HCEC 1CT (cell line): ENCODE data around the gene SPATA45.

Source experiments
- DNase-seq: peaks from one replicate; pipeline ENCODE4 v3.0.0-alpha.2; 2017

Gene SPATA45

DNA sequence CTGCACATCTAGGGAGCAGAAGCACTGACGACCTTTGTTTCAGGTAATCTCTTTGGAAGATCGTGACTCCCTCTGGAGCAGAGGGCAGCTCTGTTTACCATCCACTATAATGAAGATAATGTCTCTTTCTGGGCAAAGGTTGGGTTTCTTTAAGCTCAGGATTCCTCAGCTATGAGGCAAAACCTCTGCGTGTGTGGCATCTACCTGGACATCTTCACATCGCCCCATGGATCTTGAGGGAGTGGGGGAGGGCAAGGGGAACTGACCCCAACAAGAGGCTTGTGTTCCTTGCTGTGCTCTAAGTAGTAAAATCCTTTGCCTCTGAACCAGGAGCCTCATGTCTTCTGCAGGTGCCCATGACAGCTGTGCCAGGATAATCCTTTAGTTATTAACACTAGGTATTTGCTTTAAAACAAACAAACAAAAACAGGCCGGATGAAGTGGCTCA lies 19.6 kb downstream of the SPATA45 start:
- no peak for DNase-seq

- no peak for DNase-seq
Observed at GRCh38 chr1:212827171-212827776, 20.2 kb downstream of the SPATA45 start.

DNA sequence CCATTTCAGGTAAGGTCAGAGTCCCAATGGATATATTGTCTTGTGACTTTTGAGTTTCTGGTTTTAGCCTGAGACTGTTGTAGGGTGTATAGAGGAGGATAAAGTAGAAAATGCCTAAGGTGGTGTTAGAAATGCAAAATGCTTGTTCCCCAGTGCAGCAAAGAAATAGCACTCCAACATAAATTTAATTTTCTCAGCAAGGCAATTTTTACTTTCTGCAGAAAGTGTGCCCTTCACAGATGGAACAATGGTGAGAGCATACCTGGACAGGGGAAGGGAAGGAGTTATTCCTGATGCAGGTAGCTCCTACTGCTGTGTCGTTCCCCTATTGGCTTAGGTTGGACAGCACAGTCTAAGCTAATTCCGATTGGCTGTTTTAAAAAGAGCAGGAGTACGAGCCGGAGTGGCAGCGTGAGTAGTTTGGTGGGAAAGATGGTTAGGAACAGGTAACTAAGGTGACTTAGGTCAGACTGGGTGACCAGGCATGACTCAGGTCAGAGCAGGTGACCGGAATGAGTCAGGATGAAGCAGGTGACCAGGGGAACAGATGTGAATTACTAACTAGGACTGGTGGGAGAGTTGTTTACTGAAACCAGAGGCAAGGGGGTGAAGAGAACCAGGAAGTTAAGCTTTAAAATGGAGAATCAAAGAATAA lies 21.5 kb downstream of the SPATA45 start:
- no peak for DNase-seq

DNA sequence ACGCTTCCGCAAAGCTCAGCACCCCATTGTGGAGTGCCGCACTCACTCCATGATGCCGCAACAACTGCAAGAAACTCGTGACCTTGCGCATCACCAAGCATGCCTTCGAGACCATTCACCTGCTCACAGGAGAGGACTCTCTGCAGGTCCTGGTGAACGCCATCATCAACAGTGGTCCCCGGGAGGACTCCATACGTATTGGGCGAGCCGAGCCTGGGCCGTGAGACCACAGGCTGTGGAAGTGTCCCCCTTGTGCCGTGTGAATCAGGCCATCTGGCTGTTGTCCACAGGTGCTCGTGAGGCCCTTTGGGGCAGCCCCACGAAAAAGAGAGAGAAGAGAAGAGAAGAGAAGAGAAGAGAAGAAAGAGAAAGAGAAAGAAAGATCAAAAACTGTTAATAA lies 23.2 kb downstream of the SPATA45 start:
- no peak for DNase-seq

DNA sequence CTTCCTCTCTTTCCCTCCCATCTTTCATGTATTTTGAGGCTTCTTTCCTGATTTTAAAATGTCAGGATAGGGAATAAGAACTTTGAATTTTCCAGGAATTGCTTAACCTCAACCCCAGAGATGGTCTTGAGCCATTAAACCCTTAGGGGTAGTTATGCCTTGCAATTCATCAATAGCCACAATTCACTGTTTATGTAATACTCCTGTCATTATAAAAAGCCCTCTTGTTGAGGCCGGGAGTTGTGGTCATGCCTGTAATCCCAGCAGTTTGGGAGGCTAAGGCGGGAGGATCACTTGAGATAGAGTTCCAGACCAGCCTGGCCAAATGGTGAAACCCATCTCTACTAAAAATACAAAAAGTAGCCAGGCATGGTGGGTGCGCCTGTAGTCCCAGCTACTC lies 24.5 kb downstream of the SPATA45 start:
- DNase-seq = no peak

DNA sequence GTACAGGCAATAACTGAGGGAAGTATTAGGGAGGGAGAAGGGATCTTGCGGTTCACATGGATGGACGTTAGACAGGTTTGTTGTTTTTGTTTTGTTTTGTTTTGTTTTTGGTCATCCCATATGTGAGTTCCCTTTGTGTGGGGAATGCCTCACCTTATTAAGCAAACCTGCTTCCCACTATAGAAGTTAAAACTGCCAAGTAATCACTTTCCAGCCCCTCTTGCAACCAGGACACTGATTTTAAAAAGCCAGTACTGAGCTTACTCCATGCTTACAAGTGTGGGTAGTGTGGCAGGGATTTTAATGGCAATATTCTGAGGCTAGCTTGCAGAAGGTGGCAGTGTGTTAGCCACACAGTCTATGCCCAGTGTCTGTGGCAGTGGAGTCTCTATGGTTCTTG lies 26.5 kb downstream of the SPATA45 start:
- DNase-seq = no peak

GRCh38 chr1:212819726-212820125 lies 27.7 kb downstream of the SPATA45 start:
- no peak for DNase-seq

DNA sequence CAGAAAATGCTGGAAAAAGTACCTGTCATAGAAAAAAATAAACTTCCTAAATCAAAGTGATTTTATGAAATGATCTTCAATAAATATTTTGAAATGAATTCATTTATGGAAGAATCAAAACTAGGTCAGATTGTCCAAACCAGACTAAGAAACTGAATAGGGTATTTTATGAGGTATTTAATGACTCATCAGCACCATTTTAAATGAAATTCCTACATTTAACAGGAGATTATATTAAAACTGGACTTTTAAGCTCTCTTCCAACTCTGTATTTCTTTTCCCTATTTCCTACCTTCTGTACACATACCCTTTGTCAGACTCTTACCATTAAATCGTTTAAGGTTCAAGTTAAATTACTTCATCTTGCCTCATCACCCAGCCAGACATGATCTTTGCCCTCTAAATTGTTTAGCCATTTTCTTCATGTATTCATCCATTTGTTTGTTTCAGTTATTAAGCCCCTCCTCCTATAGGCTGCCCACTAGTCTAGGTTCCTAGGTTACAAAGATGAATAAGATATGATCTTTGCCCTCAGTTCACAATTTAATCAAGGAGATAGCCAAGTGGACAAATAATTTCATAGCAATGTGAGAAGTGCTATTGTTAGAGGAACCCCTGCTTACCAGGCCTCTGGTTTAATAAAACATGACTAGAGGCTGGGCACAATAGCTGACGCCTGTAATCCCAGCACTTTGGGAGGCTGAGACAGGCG lies 30.7 kb downstream of the SPATA45 start:
- peak; percentile 15 for DNase-seq

GRCh38 chr1:212814537-212815334 lies 32.7 kb downstream of the SPATA45 start:
- DNase-seq = peak; percentile 7

GRCh38 chr1:212805767-212806166 lies 41.7 kb downstream of the SPATA45 start:
- no peak for DNase-seq

- peak; percentile 38 for DNase-seq
Observed at GRCh38 chr1:212797681-212798080, 49.8 kb downstream of the SPATA45 start.

- DNase-seq = no peak
Observed at GRCh38 chr1:212794561-212795014, 52.9 kb downstream of the SPATA45 start.

GRCh38 chr1:212792396-212792908 lies 55.0 kb downstream of the SPATA45 start:
- no peak for DNase-seq

GRCh38 chr1:212791676-212792395 lies 55.6 kb downstream of the SPATA45 start, which contains the start of the genes NSL1 and TATDN3:
TSS of gene NSL1 (minus strand) at chr1:212791777. CDS start at chr1:212791763, 14 bp downstream.
TSS of gene TATDN3 (plus strand) at chr1:212791894. CDS start at chr1:212791922, 28 bp downstream.
- DNase-seq = peak; percentile 80

- DNase-seq = peak; percentile 80
Observed at GRCh38 chr1:212791261-212791675, 56.2 kb downstream of the SPATA45 start.

GRCh38 chr1:212785871-212786270 lies 61.6 kb downstream of the SPATA45 start:
- DNase-seq = no peak

- no peak for DNase-seq
Observed at GRCh38 chr1:212783976-212784375, 63.5 kb downstream of the SPATA45 start.

DNA sequence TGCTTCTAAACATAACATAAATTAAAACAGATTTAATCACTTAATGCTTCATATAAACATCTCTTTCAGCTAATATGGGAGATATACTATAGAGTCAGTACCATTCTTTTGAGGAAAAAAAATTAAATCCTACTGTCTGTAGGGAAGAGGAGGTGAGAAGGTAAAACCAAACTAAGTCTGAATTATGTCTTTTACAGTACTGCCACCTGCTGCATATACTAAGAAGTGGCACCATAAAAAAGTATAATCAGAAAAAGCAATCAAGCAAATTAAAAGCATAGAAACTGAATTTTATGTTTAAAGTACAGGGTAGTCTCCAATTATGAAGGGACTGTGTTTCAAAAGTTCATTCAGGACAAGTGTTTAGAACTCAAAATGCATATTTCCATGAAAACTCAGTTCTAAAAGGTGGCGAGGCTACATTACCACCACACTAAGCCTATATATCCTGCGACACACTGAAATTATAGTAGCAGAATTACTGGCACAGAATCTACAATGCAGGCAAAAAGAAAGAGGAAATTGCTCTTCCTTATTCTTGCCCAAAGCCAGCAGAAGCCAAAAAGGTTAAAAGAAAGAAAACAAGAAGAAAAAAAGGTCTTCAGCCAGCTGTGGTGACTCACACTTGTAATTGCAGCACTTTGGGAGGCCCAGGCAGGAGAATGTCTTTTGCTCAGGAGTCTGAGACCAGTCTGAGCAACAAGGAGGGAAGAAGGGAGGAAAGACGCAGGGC lies 64.9 kb downstream of the SPATA45 start:
- DNase-seq = peak; percentile 68

DNA sequence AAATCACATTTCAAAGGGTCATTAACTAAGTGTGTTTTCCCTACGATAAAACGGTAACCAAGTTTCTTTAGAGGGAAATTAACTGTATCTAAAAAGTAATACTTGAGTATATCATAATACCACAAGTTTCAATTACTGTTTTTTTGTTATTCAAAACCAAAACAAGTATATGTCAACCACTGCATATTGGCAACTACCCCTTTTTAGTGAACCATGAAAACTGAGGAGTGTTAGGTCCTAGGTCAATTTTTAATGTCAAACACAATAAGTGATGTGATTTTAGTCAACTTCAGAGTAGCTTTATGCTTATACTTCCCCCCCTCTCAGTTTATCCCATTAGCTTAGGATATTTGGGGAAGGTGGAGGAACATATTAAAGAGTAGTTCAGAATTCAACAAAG lies 66.2 kb downstream of the SPATA45 start:
- DNase-seq = no peak

DNA sequence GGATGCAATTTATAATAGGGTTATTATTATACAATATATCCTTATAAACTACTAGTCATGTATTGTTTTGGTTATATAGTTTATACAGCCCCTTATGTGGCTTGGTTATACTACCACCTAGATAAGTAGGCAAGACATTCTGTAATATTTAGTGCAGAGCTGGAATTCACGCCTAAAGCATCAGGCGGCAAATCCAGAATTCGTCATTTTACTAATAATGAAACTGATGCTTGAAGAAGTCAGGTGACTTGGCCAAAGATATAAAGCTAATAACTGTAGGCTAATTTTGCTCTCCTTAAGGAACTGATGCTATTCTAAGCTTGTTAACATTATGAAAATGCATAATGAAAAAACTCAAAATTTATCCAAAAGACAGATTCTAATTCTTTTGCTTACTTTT lies 66.7 kb downstream of the SPATA45 start:
- no peak for DNase-seq
